Activated naive CD8-positive, alpha-beta T cell (primary cell): ENCODE data around the gene MXD1.
"Not testable (repeated sequence)": the region's sequence is repeated elsewhere in the genome, so short reads cannot be mapped to it uniquely, and the experiment has no call there.

Experiments used
- H3K27ac Mint-ChIP-seq: one replicate; pipeline ENCODE4 v1.8.0; 2021; ENCODE audit warnings: mixed read lengths
- H3K27me3 Mint-ChIP-seq: one replicate; pipeline ENCODE4 v1.8.0; 2021; ENCODE audit warnings: mixed read lengths
- H3K36me3 Mint-ChIP-seq: one replicate; pipeline ENCODE4 v1.8.0; 2021; ENCODE audit warnings: mixed read lengths
- H3K4me1 Mint-ChIP-seq: one replicate; pipeline ENCODE4 v1.8.0; 2021; ENCODE audit warnings: low read depth, mixed read lengths
- H3K4me3 Mint-ChIP-seq: one replicate; pipeline ENCODE4 v1.8.0; 2021; ENCODE audit warnings: mild to moderate bottlenecking, mixed read lengths
- H3K9me3 Mint-ChIP-seq: one replicate; pipeline ENCODE4 v1.8.0; 2021; ENCODE audit warnings: low read depth, mixed read lengths

Gene MXD1, protein sequence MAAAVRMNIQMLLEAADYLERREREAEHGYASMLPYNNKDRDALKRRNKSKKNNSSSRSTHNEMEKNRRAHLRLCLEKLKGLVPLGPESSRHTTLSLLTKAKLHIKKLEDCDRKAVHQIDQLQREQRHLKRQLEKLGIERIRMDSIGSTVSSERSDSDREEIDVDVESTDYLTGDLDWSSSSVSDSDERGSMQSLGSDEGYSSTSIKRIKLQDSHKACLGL

DNA sequence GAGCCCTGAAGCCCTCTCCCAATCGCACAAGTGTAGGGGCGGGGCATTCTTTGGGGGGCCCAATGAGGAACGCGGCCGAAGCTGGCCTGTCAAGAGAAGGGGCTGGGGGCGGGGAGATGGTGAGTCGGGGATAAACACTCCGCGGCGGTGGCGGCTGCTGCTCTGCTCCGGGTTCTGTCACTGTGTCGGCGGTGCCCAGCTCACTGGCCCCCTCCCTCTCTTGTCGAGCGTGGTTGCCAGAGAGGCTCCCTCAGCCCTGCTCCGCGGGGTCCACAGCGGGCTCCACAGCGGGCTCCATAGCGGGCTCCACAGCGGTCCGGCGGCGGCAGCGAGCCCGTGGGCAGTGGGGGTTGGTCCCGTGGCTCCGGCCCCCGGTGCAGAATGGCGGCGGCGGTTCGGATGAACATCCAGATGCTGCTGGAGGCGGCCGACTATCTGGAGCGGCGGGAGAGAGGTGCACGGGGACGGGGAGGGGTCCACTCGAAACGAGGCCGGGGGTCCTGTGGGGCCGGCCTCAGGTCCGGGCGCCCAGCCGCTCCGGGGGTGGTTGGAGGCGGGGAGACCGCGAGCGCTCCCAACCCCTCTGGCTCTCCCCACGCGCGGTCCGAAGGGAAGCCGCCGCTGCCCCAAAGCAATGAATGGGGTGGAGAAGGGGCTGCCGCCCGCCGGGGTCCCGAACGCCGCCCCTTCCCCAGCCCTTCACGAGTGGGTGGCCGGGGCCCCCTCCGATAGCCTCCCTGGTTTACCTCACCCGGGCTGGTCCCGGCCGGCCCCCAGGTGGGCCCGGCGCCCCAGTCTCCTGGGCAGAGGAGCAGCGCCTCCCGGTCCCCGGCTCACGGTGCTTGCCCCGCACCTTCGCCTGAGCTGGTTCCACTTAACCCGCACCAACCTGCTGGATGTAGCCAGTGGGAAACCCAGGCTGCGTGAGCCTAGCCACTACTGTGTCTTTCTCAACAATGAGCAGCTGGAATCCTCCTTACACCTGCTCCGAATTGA lies at the start of gene MXD1:
Gene MXD1, plus strand, starts transcription at position 160 of the 996 bp plus-strand sequence. Its CDS starts 222 bp downstream, at position 382.
- Mint-ChIP-seq H3K27ac (peak within 1 kb of the TSS; percentile 91), H3K4me1 (peaks cover 39% of the 10 kb centered on the region), H3K4me3 (peak within 1 kb of the TSS; percentile 86), H3K9me3 (no peaks in the 10 kb centered on the region), H3K36me3 (peaks cover 3% of the 10 kb centered on the region), H3K27me3 (no peaks in the 10 kb centered on the region)

DNA sequence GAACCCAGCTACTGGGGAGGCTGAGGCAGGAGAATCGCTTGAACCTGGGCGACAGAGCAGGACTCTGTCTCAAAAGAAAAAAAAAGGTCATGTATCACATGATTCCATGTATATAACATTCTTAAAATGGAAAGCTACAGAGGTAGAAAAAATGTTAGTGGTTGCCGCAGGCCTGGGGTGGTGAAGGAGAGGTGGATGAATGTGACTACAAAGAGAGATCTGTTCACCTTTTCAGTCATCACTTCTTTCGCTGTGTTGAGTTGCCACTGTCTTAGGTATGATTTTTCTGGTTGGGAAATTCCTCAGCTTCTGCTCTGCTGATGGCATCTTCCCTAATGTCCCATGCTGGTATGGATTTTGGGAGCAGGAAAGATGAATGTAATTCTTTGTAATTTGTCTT lies 26.5 kb upstream of the MXD1 start:
- peaks cover 3% of the 10 kb centered on the region for H3K36me3 Mint-ChIP-seq
- no peaks in the 10 kb centered on the region for H3K27me3 Mint-ChIP-seq
- H3K9me3 Mint-ChIP-seq, result peaks cover 4% of the 10 kb centered on the region
- peaks cover 5% of the 10 kb centered on the region for H3K4me1 Mint-ChIP-seq
- no peak overlapping the region for H3K27ac Mint-ChIP-seq
- no peak overlapping the region for H3K4me3 Mint-ChIP-seq

DNA sequence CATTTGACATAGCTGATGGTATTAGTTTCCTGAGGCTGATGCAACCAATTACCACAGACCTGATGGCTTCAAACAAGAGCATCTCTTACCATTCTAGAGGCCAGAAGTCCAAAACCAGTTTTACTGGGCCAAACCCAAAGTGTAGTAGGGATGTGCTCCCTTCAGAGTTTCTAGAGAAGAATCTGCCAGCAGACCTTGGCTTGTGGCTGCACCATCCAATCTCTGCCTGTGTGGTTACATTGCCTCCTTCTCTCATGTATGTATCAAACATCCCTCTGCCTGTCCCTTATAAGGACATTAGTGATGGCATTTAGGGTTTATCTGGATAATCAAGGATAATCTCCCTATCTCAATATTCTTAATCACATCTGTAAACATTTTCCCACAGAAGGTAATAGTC lies 25.6 kb upstream of the MXD1 start:
- H3K27me3 Mint-ChIP-seq, result no peaks in the 10 kb centered on the region
- H3K9me3 Mint-ChIP-seq, result peaks cover 4% of the 10 kb centered on the region
- H3K27ac Mint-ChIP-seq, result no peak overlapping the region
- H3K4me3 Mint-ChIP-seq, result no peak overlapping the region
- peaks cover 12% of the 10 kb centered on the region for H3K4me1 Mint-ChIP-seq
- H3K36me3 Mint-ChIP-seq, result peaks cover 3% of the 10 kb centered on the region

DNA sequence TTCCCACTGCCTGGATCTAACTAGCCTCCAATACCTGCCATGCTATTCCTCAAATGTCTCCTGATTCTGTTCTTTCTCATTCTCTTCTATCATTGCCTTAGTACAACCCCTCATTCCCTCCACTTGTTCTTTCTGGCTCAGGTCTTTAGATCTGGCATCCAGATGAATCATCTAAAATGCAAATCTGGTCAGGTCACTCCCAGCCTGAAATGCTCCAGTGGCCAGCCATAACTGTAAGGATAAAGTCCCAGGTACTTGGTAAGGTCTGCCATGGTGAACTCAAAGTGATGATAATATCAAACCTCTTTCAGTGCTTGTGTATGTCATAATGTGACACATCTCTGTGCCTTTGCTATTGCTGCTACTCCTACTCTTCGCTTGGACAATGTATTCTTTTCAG lies 24.0 kb upstream of the MXD1 start:
- Mint-ChIP-seq H3K9me3 (peaks cover 4% of the 10 kb centered on the region), H3K4me3 (no peak overlapping the region), H3K4me1 (peaks cover 23% of the 10 kb centered on the region), H3K27me3 (no peaks in the 10 kb centered on the region), H3K36me3 (peaks cover 3% of the 10 kb centered on the region), H3K27ac (no peak overlapping the region)

DNA sequence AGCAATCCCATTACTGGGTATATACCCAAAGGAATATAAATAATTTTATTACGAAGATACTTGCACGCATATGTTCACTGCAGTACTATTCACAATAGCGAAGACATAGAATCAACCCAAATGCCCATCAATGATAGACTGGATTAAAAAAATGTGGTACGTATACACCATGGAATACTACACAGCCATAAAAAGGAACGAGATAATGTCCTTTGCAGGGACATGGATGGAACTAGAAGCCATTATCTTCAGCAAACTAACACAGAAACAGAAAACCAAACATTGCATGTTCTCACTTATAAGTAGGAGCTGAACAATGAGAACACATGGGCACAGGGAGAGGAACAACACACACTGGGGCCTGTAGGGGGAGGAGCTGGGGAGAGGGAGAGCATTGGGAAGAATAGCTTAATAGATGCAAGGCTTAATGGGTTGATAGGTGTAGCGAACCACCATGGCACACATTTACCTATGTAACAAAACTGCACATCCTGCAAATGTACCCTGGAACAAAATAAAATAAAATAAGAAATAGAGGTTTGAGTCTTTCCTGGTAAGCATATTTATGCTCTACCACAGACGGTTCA lies 22.0 kb upstream of the MXD1 start:
- Mint-ChIP-seq H3K4me1 (peaks cover 37% of the 10 kb centered on the region), H3K27ac (peak overlapping the region; percentile 99), H3K4me3 (peak overlapping the region; percentile 100)
- H3K36me3 Mint-ChIP-seq, H3K9me3 Mint-ChIP-seq, H3K27me3 Mint-ChIP-seq: not testable (repeated sequence)

DNA sequence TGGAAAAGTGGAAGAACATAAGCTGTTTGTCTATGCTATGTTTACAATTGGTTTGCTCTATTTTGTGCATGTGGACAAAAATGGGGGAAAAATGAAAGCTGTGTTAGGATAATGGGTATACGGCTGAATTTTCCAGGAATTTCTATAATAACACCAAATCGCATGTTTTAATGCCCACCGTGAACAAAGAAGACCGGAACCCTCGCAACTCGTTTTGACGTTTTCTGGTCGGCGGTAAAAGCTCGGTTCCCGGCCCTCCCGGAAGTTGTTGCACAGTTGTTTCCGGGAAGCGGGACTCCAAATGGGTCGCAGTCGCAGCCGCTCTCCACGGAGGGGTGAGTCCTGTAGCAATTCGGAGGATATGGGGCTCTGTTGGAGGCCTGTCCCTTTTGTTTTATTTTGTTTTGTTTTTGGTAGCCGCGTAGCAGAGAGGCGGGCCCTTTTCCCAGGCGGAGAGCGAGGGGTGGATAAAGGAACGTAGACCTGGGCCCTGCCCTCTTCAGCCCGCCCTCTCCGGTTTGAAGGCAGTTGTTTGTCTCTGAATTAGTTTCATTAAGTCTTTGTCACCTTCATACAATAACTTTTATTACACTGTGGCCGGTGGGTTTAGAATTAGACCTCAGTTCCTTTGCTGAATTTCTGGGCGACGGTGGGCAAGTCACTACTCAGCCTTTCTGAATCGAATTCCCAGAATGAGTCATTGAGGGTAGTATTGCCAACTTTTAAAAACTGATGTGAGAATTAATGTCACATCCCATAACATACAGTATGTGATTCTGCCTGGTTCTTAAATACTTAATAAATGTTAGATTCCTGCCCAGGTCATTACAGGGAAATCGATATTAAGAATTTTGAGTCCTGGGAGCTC lies 21.0 kb upstream of the MXD1 start, which contains the start of gene SNRNP27:
Gene SNRNP27, plus strand, starts transcription at position 273 of the 868 bp plus-strand sequence. Its CDS starts 29 bp downstream, at position 302.
- Mint-ChIP-seq H3K4me1 (peaks cover 44% of the 10 kb centered on the region), H3K27me3 (no peaks in the 10 kb centered on the region), H3K4me3 (peak within 1 kb of the TSS; percentile 100), H3K36me3 (peaks cover 5% of the 10 kb centered on the region), H3K27ac (peak within 1 kb of the TSS; percentile 99), H3K9me3 (peaks cover 4% of the 10 kb centered on the region)

DNA sequence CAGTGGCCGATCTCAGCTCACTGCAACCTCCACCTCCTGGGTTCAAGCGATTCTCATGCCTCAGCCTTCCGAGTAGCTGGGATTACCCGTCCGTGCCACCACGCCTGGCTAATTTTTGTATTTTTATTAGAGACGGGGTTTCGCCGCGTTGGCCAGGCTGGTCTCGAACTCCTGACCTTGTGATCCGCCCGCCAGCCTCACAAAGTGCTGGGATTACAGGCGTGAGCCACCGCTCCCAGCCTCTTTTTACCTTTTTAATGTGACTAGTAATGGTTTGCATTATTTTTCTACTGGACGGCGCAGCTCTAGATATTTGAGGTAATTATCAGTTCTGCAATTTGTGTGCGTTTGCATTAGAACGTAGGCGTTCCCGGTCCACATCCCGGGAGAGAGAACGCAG lies 20.2 kb upstream of the MXD1 start:
- H3K4me3 Mint-ChIP-seq, result peak overlapping the region; percentile 100
- peaks cover 45% of the 10 kb centered on the region for H3K4me1 Mint-ChIP-seq
- not testable (repeated sequence) for H3K9me3 Mint-ChIP-seq, H3K36me3 Mint-ChIP-seq, H3K27me3 Mint-ChIP-seq
- H3K27ac Mint-ChIP-seq, result peak overlapping the region; percentile 41

DNA sequence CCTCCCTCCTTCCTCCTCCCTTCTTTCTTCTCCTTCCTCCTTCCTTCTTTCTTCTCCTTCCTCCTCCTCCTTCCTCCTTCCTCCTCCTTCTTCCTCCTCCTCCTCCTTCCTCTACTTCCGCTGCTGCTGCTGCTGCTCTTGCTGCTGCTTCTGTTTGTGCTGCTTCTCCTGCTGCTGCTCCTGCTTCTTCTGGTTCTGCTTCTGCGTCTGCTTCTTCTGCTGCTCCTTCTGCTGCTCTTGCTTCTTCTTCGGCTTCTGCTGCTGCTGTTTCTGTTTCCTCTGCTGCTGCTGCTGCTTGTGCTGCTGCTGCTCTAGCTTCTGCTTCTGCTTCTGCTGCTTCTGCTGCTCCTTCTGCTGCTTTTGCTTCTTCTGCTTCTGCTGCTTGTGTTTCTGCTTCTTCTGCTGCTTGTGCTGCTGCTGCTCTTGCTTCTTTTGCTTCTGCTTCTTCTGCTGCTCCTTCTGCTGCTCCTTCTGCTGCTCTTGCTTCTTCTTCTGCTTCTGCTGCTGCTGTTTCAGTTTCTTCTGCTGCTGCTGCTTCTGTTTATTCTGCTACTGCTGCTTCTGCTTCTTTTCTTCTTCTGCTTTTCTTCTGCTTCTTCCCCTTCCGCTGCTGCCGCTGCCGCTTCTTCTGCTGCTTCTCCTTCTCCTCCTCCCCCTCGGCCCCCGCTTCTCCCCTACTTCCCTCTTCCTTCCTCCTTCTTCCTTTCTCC lies 12.5 kb upstream of the MXD1 start:
- no peaks in the 10 kb centered on the region for H3K27me3 Mint-ChIP-seq
- peak overlapping the region; percentile 85 for H3K4me3 Mint-ChIP-seq
- H3K4me1 Mint-ChIP-seq, result peaks cover 59% of the 10 kb centered on the region
- no peaks in the 10 kb centered on the region for H3K9me3 Mint-ChIP-seq
- peaks cover 8% of the 10 kb centered on the region for H3K36me3 Mint-ChIP-seq
- H3K27ac Mint-ChIP-seq, result peak overlapping the region; percentile 74

DNA sequence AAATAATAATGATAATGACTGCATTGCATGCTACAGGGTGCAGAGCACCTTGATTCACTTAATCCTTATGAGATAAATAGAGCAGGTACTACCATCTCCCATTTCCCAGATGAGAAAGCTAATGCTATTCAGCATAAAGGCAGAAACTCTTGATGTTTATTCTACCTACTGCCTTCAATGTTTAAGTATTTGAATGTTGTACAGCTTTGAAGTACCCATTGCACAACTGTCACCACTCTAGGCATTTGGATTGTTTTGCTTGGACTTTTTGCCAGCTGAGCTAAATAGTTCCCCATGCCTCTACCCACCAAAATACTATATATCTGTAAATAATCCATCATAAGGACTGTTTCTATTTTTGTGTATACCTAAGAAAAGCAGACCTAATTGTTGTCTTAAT lies 7.7 kb upstream of the MXD1 start:
- peaks cover 26% of the 10 kb centered on the region for H3K4me1 Mint-ChIP-seq
- H3K36me3 Mint-ChIP-seq, result peaks cover 3% of the 10 kb centered on the region
- no peak overlapping the region for H3K4me3 Mint-ChIP-seq
- no peaks in the 10 kb centered on the region for H3K9me3 Mint-ChIP-seq
- H3K27me3 Mint-ChIP-seq, result no peaks in the 10 kb centered on the region
- no peak overlapping the region for H3K27ac Mint-ChIP-seq

DNA sequence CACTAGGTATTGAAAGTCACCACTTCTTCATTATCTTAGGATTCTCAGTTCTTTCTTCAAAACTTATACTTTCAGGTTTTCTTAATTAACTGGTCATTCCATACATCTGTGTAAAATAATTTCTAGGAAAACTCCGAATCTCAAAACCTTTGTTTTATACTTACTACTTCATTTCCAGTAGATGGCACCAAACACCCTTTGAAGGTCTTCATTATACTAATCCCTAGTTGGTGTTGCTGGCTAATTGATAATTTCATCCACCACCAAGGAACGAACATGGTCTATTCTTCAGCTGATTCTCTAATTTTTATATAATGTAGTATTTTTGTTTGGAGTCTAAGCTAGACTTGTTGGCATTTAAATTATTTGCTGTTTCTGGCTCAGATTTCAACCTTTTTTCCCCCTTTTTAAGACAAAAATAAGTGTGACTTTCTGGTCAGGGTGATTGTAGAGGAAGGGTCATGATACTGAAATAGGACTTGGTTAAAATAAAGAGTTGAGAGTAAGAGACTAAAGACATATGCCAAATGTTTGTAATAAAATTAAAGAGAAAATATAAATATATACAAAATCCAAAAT lies 2.8 kb upstream of the MXD1 start:
- H3K4me3 Mint-ChIP-seq, result no peak overlapping the region
- H3K4me1 Mint-ChIP-seq, result peaks cover 28% of the 10 kb centered on the region
- H3K27ac Mint-ChIP-seq, result peak overlapping the region; percentile 81

DNA sequence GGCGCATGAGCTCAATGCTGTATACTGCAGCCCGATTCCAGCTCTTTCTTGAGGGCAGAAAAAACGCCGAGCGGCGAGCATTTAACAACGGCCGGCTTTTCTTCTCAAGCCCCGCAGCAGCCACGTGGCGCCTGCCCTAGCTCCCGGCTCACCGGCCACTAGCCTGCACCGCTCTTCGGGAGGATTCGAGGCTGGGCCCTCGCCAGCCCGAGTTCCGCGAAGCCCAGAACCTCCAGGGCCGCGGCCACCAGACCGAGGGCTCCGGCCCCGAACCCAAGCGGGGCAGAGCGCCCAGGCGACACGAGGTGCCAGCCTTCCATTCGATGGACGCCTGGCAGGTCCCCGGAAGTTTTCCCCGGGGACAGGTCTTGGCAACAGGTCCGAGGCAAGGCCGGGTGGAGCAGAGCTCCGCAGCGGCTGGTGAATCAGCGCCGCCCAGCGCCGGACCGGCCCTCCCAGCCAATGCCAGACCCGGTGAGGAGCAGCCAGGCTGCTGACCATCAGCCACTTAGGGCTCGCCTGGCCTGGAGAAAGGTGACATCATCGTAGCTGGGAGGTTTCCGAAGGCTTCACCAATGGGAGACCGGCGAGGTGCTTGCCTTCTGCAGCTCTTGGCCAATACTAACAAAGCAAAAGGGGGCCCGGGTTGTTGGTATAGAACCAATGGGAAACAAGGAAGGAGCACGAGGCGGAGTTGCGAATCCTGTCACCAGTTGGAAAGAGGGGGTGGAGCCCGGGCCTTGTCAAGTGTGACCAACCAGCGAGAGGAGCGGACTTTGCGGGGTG lies 552 bp upstream of the MXD1 start:
- H3K27me3 Mint-ChIP-seq, result no peaks in the 10 kb centered on the region
- H3K9me3 Mint-ChIP-seq, result no peaks in the 10 kb centered on the region
- H3K36me3 Mint-ChIP-seq, result peaks cover 3% of the 10 kb centered on the region
- H3K4me1 Mint-ChIP-seq, result peaks cover 39% of the 10 kb centered on the region
- H3K4me3 Mint-ChIP-seq, result peak overlapping the region; percentile 85
- H3K27ac Mint-ChIP-seq, result peak overlapping the region; percentile 91

More for the DNA sequence above, 2.8 kb upstream of the MXD1 start:
- no peaks in the 10 kb centered on the region for H3K36me3 Mint-ChIP-seq
- no peaks in the 10 kb centered on the region for H3K27me3 Mint-ChIP-seq
- H3K9me3 Mint-ChIP-seq, result no peaks in the 10 kb centered on the region

DNA sequence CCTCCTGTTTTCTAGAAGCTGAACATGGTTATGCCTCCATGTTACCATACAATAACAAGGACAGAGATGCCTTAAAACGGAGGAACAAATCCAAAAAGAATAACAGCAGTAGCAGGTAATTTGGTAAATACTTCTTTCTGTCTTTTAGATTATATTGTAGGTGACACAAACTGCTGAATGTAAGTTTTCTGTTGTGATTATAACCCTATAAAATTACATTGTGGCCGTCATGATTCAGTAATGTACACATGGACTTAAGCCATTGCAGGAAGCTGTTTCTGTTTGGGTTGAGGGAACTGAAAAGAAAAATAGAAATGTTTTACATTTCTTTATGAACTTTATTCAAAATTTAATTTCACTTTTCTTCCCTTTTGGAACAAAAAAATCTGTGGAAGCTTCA lies 1.2 kb downstream of the MXD1 start:
- no peaks in the 10 kb centered on the region for H3K27me3 Mint-ChIP-seq
- H3K4me3 Mint-ChIP-seq, result peak overlapping the region; percentile 86
- H3K9me3 Mint-ChIP-seq, result no peaks in the 10 kb centered on the region
- peak overlapping the region; percentile 70 for H3K27ac Mint-ChIP-seq
- H3K36me3 Mint-ChIP-seq, result peaks cover 3% of the 10 kb centered on the region
- H3K4me1 Mint-ChIP-seq, result peaks cover 39% of the 10 kb centered on the region

DNA sequence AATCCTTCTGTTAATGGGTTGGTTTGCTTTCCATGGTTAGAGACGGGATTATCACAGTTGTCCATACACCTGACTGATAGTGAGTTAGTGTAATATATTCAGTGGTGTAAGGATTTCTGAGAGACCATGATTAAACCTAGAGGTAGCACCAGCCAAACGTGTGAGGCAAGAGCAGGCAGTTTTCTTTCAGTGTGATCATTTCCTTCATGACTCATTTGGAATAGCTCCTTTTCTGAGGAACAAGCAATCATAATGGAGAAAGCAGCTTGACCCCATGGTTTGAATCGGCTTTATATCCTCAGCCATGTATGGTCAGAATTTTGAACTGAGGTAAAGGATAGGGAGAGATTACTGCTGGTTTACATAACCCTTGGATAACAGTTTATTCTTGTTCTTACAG lies 2.9 kb downstream of the MXD1 start:
- no peak overlapping the region for H3K4me3 Mint-ChIP-seq
- peaks cover 3% of the 10 kb centered on the region for H3K36me3 Mint-ChIP-seq
- no peaks in the 10 kb centered on the region for H3K27me3 Mint-ChIP-seq
- no peaks in the 10 kb centered on the region for H3K9me3 Mint-ChIP-seq
- peaks cover 32% of the 10 kb centered on the region for H3K4me1 Mint-ChIP-seq
- H3K27ac Mint-ChIP-seq, result no peak overlapping the region
